Memory B cell (primary cell): ENCODE data around the gene ZFTA.
A peak's percentile ranks its signal among the peaks of the same experiment; 100 is the strongest.

ENCODE experiments used
- ATAC-seq: fragments of 150-1000 bp; cut with Tn5 transposase; 2 replicates; pipeline ENCODE4 v1.10.0; 2021; ENCODE audit warnings: low read depth, mild to moderate bottlenecking, moderate library complexity
- DNase-seq, 2 donors: peaks; one replicate each; pipeline ENCODE4 v3.0.0; 2022; ENCODE audit warnings: low spot score in 2 of 2
- H3K27ac Mint-ChIP-seq: one replicate; pipeline ENCODE4 v1.8.0; 2022; ENCODE audit warnings: mild to moderate bottlenecking, moderate library complexity, mixed read lengths
- H3K27me3 Mint-ChIP-seq: one replicate; pipeline ENCODE4 v1.8.0; 2022; ENCODE audit warnings: mixed read lengths
- H3K36me3 Mint-ChIP-seq: one replicate; pipeline ENCODE4 v1.8.0; 2022; ENCODE audit warnings: mild to moderate bottlenecking, mixed read lengths
- H3K4me1 Mint-ChIP-seq: one replicate; pipeline ENCODE4 v1.8.0; 2022; ENCODE audit warnings: mixed read lengths
- H3K4me3 Mint-ChIP-seq: one replicate; pipeline ENCODE4 v1.8.0; 2022; ENCODE audit warnings: mild to moderate bottlenecking, moderate library complexity, mixed read lengths
- H3K9me3 Mint-ChIP-seq: one replicate; pipeline ENCODE4 v1.8.0; 2022; ENCODE audit warnings: mixed read lengths

The ZFTA gene

GRCh38 chr11:63767267-63767564 lies 1.4 kb downstream of the ZFTA start:
- Mint-ChIP-seq H3K27ac (peak overlapping the region; percentile 72), H3K9me3 (no peaks in the 10 kb centered on the region)

GRCh38 chr11:63766531-63767235 lies 1.9 kb downstream of the ZFTA start:
- H3K27me3 Mint-ChIP-seq, result peaks cover 2% of the 10 kb centered on the region
- H3K27ac Mint-ChIP-seq, result no peak overlapping the region
- ATAC-seq, result no peak
- H3K4me3 Mint-ChIP-seq, result peak overlapping the region; percentile 92
- H3K4me1 Mint-ChIP-seq, result peaks cover 4% of the 10 kb centered on the region
- H3K36me3 Mint-ChIP-seq, result no peaks in the 10 kb centered on the region
- DNase-seq, result no peak
- no peaks in the 10 kb centered on the region for H3K9me3 Mint-ChIP-seq

More at GRCh38 chr11:63767267-63767564, 1.4 kb downstream of the ZFTA start:
- DNase-seq (no peak), ATAC-seq (no peak)
- peaks cover 4% of the 10 kb centered on the region for H3K4me1 Mint-ChIP-seq
- H3K36me3 Mint-ChIP-seq, result no peaks in the 10 kb centered on the region
- peaks cover 2% of the 10 kb centered on the region for H3K27me3 Mint-ChIP-seq
- peak overlapping the region; percentile 92 for H3K4me3 Mint-ChIP-seq

- Mint-ChIP-seq H3K9me3 (no peaks in the 10 kb centered on the region), H3K27ac (no peak overlapping the region), H3K36me3 (no peaks in the 10 kb centered on the region), H3K4me3 (no peak overlapping the region), H3K4me1 (peaks cover 4% of the 10 kb centered on the region), H3K27me3 (no peaks in the 10 kb centered on the region)
- ATAC-seq (no peak), DNase-seq (no peak)
Observed at GRCh38 chr11:63765688-63766241, 2.8 kb downstream of the ZFTA start.

- H3K36me3 Mint-ChIP-seq, result no peaks in the 10 kb centered on the region
- no peak for DNase-seq
- H3K4me3 Mint-ChIP-seq, result no peak overlapping the region
- no peak for ATAC-seq
- H3K27ac Mint-ChIP-seq, result no peak overlapping the region
- no peaks in the 10 kb centered on the region for H3K27me3 Mint-ChIP-seq
- peaks cover 4% of the 10 kb centered on the region for H3K4me1 Mint-ChIP-seq
- no peaks in the 10 kb centered on the region for H3K9me3 Mint-ChIP-seq
Observed at GRCh38 chr11:63764679-63765647, 3.6 kb downstream of the ZFTA start.

- no peak overlapping the region for H3K27ac Mint-ChIP-seq
- DNase-seq (no peak), ATAC-seq (no peak)
- H3K4me3 Mint-ChIP-seq, result no peak overlapping the region
- H3K36me3 Mint-ChIP-seq, result no peaks in the 10 kb centered on the region
- H3K27me3 Mint-ChIP-seq, result no peaks in the 10 kb centered on the region
- H3K4me1 Mint-ChIP-seq, result peaks cover 4% of the 10 kb centered on the region
- H3K9me3 Mint-ChIP-seq, result no peaks in the 10 kb centered on the region
Observed at GRCh38 chr11:63764340-63764678, 4.3 kb downstream of the ZFTA start.

- Mint-ChIP-seq H3K27me3 (no peaks in the 10 kb centered on the region), H3K4me1 (peaks cover 4% of the 10 kb centered on the region), H3K27ac (no peak overlapping the region), H3K4me3 (no peak overlapping the region), H3K36me3 (no peaks in the 10 kb centered on the region), H3K9me3 (no peaks in the 10 kb centered on the region)
- DNase-seq (no peak), ATAC-seq (no peak)
Observed at GRCh38 chr11:63763496-63764339, 4.9 kb downstream of the ZFTA start.

- no peaks in the 10 kb centered on the region for H3K36me3 Mint-ChIP-seq
- ATAC-seq, result no peak
Observed at GRCh38 chr11:63762654-63763495, 5.7 kb downstream of the ZFTA start.

GRCh38 chr11:63761931-63762653 lies 6.5 kb downstream of the ZFTA start:
- Mint-ChIP-seq H3K4me1 (no peaks in the 10 kb centered on the region), H3K4me3 (no peak overlapping the region), H3K27ac (no peak overlapping the region), H3K27me3 (no peaks in the 10 kb centered on the region), H3K9me3 (no peaks in the 10 kb centered on the region), H3K36me3 (peaks cover 1% of the 10 kb centered on the region)
- ATAC-seq (no peak), DNase-seq (no peak)

More at GRCh38 chr11:63762654-63763495, 5.7 kb downstream of the ZFTA start:
- Mint-ChIP-seq H3K27me3 (no peaks in the 10 kb centered on the region), H3K27ac (no peak overlapping the region), H3K9me3 (no peaks in the 10 kb centered on the region), H3K4me1 (peaks cover 4% of the 10 kb centered on the region), H3K4me3 (no peak overlapping the region)
- DNase-seq, result no peak

GRCh38 chr11:63761188-63761587 lies 7.4 kb downstream of the ZFTA start:
- peaks cover 1% of the 10 kb centered on the region for H3K36me3 Mint-ChIP-seq
- DNase-seq, result no peak
- no peaks in the 10 kb centered on the region for H3K27me3 Mint-ChIP-seq
- H3K27ac Mint-ChIP-seq, result no peak overlapping the region
- no peak overlapping the region for H3K4me3 Mint-ChIP-seq
- H3K4me1 Mint-ChIP-seq, result no peaks in the 10 kb centered on the region
- no peaks in the 10 kb centered on the region for H3K9me3 Mint-ChIP-seq
- no peak for ATAC-seq

- H3K27me3 Mint-ChIP-seq, result no peaks in the 10 kb centered on the region
- H3K4me1 Mint-ChIP-seq, result no peaks in the 10 kb centered on the region
- ATAC-seq, result no peak
- H3K36me3 Mint-ChIP-seq, result peaks cover 1% of the 10 kb centered on the region
- H3K9me3 Mint-ChIP-seq, result no peaks in the 10 kb centered on the region
- H3K27ac Mint-ChIP-seq, result no peak overlapping the region
- no peak overlapping the region for H3K4me3 Mint-ChIP-seq
- no peak for DNase-seq
Observed at GRCh38 chr11:63760487-63761079, 8.0 kb downstream of the ZFTA start.

- no peaks in the 10 kb centered on the region for H3K4me1 Mint-ChIP-seq
- no peak for ATAC-seq
- H3K4me3 Mint-ChIP-seq, result no peak overlapping the region
- H3K9me3 Mint-ChIP-seq, result no peaks in the 10 kb centered on the region
- no peak overlapping the region for H3K27ac Mint-ChIP-seq
- peaks cover 4% of the 10 kb centered on the region for H3K36me3 Mint-ChIP-seq
- no peak for DNase-seq
- no peaks in the 10 kb centered on the region for H3K27me3 Mint-ChIP-seq
Observed at GRCh38 chr11:63756919-63757761, 11.4 kb downstream of the ZFTA start.

GRCh38 chr11:63749624-63750023 lies 19.0 kb downstream of the ZFTA start:
- Mint-ChIP-seq H3K27ac (no peak overlapping the region), H3K36me3 (peaks cover 5% of the 10 kb centered on the region), H3K4me1 (no peaks in the 10 kb centered on the region), H3K9me3 (no peaks in the 10 kb centered on the region), H3K27me3 (no peaks in the 10 kb centered on the region), H3K4me3 (no peak overlapping the region)
- ATAC-seq, result no peak
- no peak for DNase-seq
